HG03378 (cell line): Measurements from ENCODE around the gene ATP10B.

Experiments used
- ATAC-seq: cut with Tn5 transposase; IDR thresholded peaks from one replicate; pipeline ENCODE4 v1.9.1; 2021; ENCODE audit warnings: mild to moderate bottlenecking, moderate library complexity; ENCODE audit not compliant: unreplicated experiment

Gene ATP10B

DNA sequence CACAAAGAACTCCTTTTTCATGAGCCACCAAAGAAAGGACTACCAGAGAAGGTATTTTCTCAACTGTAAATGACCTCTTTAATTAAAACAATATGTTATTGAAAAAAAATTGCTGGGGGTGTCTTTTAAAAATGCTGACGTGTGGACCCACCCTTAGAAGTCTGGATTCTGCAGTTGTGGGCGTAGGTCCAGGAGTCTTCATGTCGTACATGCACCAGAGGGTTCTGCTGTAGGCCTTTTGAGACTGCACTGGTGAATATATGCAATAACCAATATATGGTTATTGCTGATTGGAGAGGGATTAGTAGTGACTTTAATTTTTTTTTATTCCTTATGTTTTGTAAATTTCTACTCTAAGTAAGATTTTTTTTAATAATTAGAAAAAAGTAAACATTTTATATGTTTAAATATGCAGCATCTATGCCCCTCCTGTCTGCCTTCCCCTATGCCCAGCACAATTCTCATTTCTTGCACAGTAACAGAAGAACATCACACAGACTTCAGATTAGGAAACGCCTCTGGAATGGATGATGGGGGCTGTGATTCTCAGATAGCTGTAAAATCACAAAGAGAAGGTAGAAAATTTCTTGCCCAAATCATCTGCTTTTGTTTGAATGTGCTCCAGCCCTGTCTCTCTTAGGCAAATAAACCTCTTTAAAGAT, 328.4 kb downstream of the ATP10B start:
- ATAC-seq: no peak

DNA sequence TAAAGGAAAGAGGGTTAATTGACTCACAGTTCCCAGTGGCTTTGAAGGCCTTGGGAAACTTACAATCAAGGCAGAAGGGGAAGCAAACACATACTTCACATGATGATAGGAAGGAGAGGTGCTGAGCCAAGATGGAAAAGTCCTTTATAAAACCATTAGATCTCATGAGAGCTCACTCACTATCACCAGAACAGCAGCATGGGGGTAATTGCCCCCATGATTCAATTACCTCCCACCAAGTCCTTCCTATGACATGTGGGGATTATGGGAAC, 330.7 kb downstream of the ATP10B start:
- ATAC-seq: no peak

DNA sequence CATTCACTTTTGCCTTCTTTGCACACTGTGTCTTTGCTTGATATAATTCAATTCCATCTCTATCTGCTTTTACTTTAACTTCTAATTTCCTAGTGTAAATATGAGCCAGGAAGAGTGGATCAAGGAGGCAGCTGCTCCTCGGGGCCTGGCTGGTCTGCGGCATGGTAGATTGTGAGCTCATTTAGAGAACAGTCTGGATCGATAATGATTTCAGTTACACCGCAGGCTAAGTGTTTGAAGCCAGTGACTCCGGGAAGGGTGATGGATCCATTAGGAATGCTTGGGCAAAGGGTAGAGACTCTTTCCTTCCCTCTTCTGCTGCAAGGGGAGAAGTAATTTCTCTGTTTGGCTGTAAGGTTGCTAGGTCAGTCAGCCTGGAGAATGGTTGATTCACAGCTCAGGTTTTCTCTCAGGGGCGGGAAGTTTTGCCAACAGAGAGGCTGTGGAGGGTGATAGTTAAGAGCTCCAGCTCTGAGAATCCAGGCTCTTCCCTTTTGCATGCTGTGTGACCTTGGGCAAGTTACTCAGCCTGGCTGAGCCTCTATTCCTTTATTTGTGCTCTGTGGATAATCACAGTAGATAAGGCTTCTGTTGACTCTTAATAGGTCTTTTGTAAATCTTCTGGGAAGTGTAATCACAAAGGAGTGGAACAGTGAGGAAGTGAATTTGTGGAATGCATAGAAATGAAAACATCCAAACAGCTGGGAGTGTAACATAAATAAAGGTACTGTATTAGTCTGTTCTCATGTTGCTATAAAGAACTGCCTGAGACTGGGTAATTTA, 331.2 kb downstream of the ATP10B start:
- no peak for ATAC-seq

DNA sequence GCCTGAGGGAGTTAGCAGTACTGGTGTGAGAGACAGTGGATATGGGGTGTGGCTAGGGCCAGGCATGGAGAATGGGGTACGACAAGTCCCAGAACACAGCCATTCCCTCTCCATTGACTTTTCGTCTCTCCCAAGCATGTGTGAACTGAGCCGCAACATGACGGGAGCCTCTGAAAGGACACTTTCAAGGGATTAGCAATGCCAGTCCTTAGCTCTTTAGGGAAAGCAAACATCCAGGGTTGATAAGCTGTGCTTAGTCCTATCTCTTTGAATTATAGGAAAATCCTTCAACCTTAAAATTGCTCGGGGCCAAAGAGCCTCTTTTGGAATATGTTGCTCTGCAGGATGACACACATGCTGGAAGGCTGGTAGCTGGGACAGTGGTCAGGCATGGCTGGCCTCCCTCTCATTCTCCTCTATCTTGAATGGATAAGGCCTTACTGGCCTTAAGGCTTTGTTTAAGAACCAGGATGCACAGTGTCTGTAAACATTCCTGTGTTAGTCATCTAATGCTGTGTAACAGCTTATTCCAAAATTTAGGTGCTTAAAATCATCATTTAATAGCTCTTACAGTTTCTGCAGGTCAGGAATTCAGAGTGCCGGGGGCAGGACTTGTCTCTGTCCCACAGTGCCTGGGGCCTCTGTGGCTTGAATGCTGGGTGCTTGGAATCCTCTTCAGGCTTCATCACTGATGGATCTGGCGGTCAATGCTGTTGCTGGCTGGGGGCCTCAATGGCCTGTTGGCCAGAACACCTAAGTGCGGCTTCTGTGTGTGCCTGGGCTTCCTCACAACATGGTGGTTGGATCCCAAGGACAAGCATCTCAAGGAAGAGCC, 335.1 kb downstream of the ATP10B start:
- no peak for ATAC-seq

DNA sequence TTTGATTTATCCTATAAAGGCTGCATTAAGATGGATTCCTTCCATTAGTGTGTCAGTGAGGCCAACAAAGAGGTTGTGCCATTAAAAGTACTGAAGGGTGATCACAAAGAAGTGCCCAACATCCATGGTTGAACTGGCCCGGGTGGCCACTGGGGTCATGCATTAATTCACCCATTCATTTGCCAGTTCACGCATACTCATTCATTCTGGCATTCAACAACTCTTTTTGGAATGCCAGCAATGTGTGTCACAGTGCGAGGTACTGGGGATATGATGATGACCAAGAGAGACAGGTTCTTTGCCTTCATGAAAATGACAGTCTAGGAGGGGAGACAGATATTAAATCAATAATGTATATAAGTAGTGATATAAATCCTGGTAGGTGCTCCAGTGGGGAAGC, 337.1 kb downstream of the ATP10B start:
- no peak for ATAC-seq

DNA sequence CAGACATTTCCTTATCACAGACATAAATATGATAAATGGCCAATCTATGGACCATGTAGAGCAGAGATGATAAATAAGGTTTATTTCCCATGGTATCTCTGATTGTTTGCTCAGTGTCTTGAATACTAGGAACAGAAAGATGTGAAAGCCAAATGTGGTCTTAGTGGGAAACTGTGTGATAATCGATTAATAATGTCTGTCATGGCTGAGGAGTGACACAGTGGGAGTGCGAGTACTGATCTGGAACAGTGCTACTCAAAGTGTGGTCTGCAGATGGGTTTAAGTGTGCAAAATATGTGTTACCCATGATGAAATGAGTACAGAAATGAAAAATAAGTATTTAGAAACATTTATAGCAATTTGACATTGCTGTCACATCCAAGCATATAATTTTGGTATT, 337.8 kb downstream of the ATP10B start:
- ATAC-seq: no peak

DNA sequence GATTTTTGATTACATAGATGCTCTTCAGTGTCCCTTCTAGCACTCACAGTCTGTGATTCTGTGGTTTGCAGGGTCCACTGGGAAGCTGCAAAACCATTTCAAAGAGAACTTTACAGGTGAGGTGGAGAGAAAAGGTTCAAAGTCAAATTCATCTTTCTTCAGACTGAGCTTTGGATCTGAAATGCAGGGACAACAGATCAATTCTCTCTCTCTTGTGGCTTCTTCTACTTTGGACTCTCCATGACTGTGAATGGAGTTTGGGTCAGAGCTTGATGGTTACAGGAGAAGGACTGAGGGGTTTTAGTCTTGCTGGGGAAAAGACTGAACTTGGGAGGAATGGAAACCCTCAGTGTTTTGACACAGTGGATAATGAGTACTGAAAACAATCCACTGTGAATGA, 338.5 kb downstream of the ATP10B start:
- ATAC-seq: no peak
